Tibial nerve (tissue), 4 donors: ENCODE measurements around the gene TMEM167A. TPM values are rescaled to one million over a fixed set of nuclear protein-coding genes. Genes with fewer than 3 reads are reported as not detected.

Source experiments
- DNase-seq, 2 donors: peaks; one replicate each; pipeline ENCODE4 v3.0.0-alpha.2; 2019; ENCODE audit warnings: low spot score in 2 of 2
- H3K27ac ChIP-seq, 4 donors: fragments of 200-600 bp; sonication (generic) in 3 of 4; one replicate each; pipeline ENCODE4 v1.5.1; 2017 to 2019; ENCODE audit warnings: mild to moderate bottlenecking in 1 of 4
- H3K27me3 ChIP-seq, 2 donors: fragments of 200-600 bp; sonication (generic) in 1 of 2; one replicate each; pipeline versions ENCODE4 v1.5.1 to v1.6.0; 2017 to 2019
- H3K36me3 ChIP-seq, 3 donors: fragments of 200-600 bp; sonication (generic); one replicate each; pipeline ENCODE4 v1.5.1; 2018 to 2019
- H3K4me1 ChIP-seq, 4 donors: fragments of 200-600 bp; sonication (generic) in 3 of 4; one replicate each; pipeline ENCODE4 v1.5.1; 2017 to 2019
- H3K4me3 ChIP-seq, 4 donors: fragments of 200-600 bp; sonication (generic) in 3 of 4; one replicate each; pipeline ENCODE4 v1.5.1; 2017 to 2019; ENCODE audit warnings: mild to moderate bottlenecking in 1 of 4, moderate library complexity in 1 of 4
- H3K9me3 ChIP-seq, 4 donors: fragments of 200-600 bp; sonication (generic) in 3 of 4; one replicate each; pipeline ENCODE4 v1.5.1; 2017 to 2019
- CTCF ChIP-seq, 5 experiments: fragments of 200-600 bp in 3 of 5; fragments of 450-650 bp in 2 of 5; sonication (generic) in 3 of 5; IDR thresholded peaks; one replicate each; pipeline ENCODE4 v1.5.1; 2016 to 2019; ENCODE audit warnings: antibody characterized with exemption in 5 of 5, mild to moderate bottlenecking in 3 of 5, moderate library complexity in 2 of 5
- EP300 ChIP-seq, 2 donors: sonication (generic); formaldehyde crosslinking; IDR thresholded peaks; one replicate each; pipeline ENCODE4 v1.6.1; 2017; ENCODE audit warnings: antibody characterized with exemption in 2 of 2, mild to moderate bottlenecking in 1 of 2
- POLR2A ChIP-seq, 2 donors: fragments of 450-650 bp; IDR thresholded peaks; one replicate each; pipeline ENCODE4 v1.6.1; 2017; ENCODE audit warnings: antibody characterized with exemption in 2 of 2, mild to moderate bottlenecking in 2 of 2, moderate library complexity in 2 of 2
- WGBS, 2 donors: methylation state at CpG; one replicate each; pipeline ENCODE4 v1.1.5; 2018; 5-methylcytosine and 5-hydroxymethylcytosine counted together
- total RNA-seq, 4 donors: library from RNA; depleted of rRNA; stranded (reverse); fragments of >200 nt; gene quantifications; one replicate each; pipeline ENCODE4 v1.1.0, GENCODE V29; 2016

The TMEM167A gene
- total RNA-seq, 4 donors from 2014 or later: 27.8 to 44.6 (median 35.4) TPM

- Histone ChIP-seq H3K4me1 (no peaks in the 10 kb centered on the region), H3K4me3 (no peak overlapping the region), H3K27me3 (no peaks in the 10 kb centered on the region), H3K36me3 (no peaks in the 10 kb centered on the region), H3K9me3 (no peaks in the 10 kb centered on the region), H3K27ac (no peak overlapping the region)
- DNase-seq: no peak
- 25 to 54% methylated on average over 2 of the region's 2 CpGs for WGBS, 2 donors
- TF ChIP-seq POLR2A (IDR thresholded peaks at IDR 0.05) (no peak), EP300 (IDR thresholded peaks at IDR 0.05) (no peak), CTCF (IDR thresholded peaks at IDR 0.05) (no peak)
Observed at GRCh38 chr5:83015676-83016075, 61.5 kb downstream of the TMEM167A start.

GRCh38 chr5:83011985-83012384, 65.2 kb downstream of the TMEM167A start:
- TF ChIP-seq EP300 (IDR thresholded peaks at IDR 0.05) (no peak), CTCF (IDR thresholded peaks at IDR 0.05) (no peak), POLR2A (IDR thresholded peaks at IDR 0.05) (no peak)
- WGBS, 2 donors: 80 to 86% methylated on average over 3 of the region's 3 CpGs
- Histone ChIP-seq H3K27me3 (no peaks in the 10 kb centered on the region), H3K9me3 (no peaks in the 10 kb centered on the region), H3K4me3 (no peak overlapping the region), H3K36me3 (no peaks in the 10 kb centered on the region), H3K4me1 (no peaks in the 10 kb centered on the region), H3K27ac (no peak overlapping the region)
- no peak for DNase-seq

GRCh38 chr5:83009408-83009807, 67.8 kb downstream of the TMEM167A start:
- Histone ChIP-seq H3K27me3 (no peaks in the 10 kb centered on the region), H3K4me1 (no peaks in the 10 kb centered on the region), H3K9me3 (no peaks in the 10 kb centered on the region), H3K4me3 (no peak overlapping the region), H3K27ac (no peak overlapping the region), H3K36me3 (no peaks in the 10 kb centered on the region)
- TF ChIP-seq EP300 (IDR thresholded peaks at IDR 0.05) (no peak), POLR2A (IDR thresholded peaks at IDR 0.05) (no peak), CTCF (IDR thresholded peaks at IDR 0.05) (no peak)
- no peak for DNase-seq
- 75 to 76% methylated on average over 1 of the region's 1 CpG for WGBS, 2 donors

- H3K9me3 ChIP-seq: no peaks in the 10 kb centered on the region
- H3K4me3 ChIP-seq: no peak overlapping the region
- 73 to 81% methylated on average over 1 of the region's 1 CpG for WGBS, 2 donors
- H3K36me3 ChIP-seq: no peaks in the 10 kb centered on the region
- no peak for TF ChIP-seq POLR2A (IDR thresholded peaks at IDR 0.05)
- no peaks in the 10 kb centered on the region for H3K27me3 ChIP-seq
- no peak for DNase-seq
- no peaks in the 10 kb centered on the region for H3K4me1 ChIP-seq
- H3K27ac ChIP-seq: no peak overlapping the region
Observed at GRCh38 chr5:83007755-83008154, 69.4 kb downstream of the TMEM167A start.

GRCh38 chr5:83006683-83007283, 70.4 kb downstream of the TMEM167A start:
- 94 to 95% methylated on average over 5 of the region's 5 CpGs for WGBS, 2 donors
- Histone ChIP-seq H3K4me1 (no peaks in the 10 kb centered on the region), H3K9me3 (no peaks in the 10 kb centered on the region), H3K27me3 (no peaks in the 10 kb centered on the region), H3K36me3 (no peaks in the 10 kb centered on the region), H3K27ac (no peak overlapping the region), H3K4me3 (no peak overlapping the region)
- TF ChIP-seq CTCF (IDR thresholded peaks at IDR 0.05): no peak
- no peak for TF ChIP-seq POLR2A (IDR thresholded peaks at IDR 0.05)
- TF ChIP-seq EP300 (IDR thresholded peaks at IDR 0.05): no peak
- no peak for DNase-seq

GRCh38 chr5:83003791-83004190, 73.4 kb downstream of the TMEM167A start:
- no peak for DNase-seq
- TF ChIP-seq EP300 (IDR thresholded peaks at IDR 0.05) (no peak), POLR2A (IDR thresholded peaks at IDR 0.05) (no peak), CTCF (IDR thresholded peaks at IDR 0.05) (no peak)

More at GRCh38 chr5:83003791-83004190, 73.4 kb downstream of the TMEM167A start:
- no peaks in the 10 kb centered on the region for H3K4me1 ChIP-seq
- no peak overlapping the region for H3K4me3 ChIP-seq
- no peak overlapping the region for H3K27ac ChIP-seq
- 69 to 78% methylated on average over 2 of the region's 2 CpGs for WGBS, 2 donors
- H3K36me3 ChIP-seq: no peaks in the 10 kb centered on the region
- H3K9me3 ChIP-seq: no peaks in the 10 kb centered on the region
- H3K27me3 ChIP-seq: no peaks in the 10 kb centered on the region
